ENCODE data around the gene TBL1XR1.

TBL1XR1 gene

DNA sequence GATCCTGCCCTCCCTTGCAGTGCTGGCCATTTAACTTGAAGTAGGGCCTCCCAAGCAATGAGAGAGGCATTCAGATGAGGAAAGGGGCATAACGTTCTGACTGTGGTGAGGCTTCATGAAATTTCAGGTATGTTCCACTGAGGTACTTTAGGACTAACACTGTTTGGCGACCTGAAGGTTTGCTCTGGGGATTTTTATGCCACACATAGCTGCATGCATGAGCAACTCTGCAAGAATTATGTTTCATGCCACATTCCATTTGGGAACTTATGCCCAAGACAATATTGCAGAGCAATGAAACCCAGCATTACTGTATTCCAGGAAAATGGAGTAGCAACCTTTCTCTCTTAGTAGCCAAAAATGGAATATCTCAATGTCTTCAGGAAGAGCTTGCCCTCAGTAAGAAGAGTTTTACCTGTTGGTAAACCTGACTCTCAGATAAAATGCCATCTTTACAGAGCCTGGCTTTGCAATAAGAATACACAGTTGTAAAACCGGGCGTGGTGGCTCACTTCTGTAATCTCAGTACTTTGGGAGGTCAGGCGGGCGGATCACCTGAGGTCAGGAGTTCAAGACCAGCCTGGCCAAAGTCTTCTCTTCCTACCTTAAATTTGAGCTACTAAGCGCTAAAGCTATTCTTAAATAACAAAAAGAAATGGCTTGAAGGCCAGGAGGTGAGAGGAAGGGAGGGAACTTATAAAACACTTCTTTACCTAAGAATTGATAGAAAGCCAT is 16.7 kb upstream of the TBL1XR1 start:
- TF ChIP-seq GATA2 (IDR thresholded peaks at IDR 0.05; ENCODE audit: low read depth, low read length) (no peak), GATA3 (IDR thresholded peaks at IDR 0.05; ENCODE audit: low read depth, low read length) (no peak)

DNA sequence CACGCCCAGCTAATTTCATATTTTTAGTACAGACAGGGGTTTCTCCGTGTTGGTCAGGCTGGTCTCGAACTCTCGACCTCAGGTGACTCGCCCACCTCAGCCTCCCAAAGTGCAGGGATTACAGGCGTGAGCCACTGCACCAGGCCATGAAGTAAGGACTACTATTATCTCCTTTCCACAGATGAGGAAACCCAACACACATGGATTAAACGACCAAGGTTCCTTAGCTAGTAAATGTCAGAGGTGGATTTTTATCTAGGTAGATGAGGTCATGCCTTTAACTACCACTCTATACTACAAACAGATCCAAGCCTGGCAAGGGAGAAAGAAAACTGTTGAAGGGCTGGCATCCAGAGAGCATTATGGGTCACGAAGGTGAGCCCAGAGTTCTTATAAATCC is 15.5 kb upstream of the TBL1XR1 start:
- no peak for TF ChIP-seq GATA3 (IDR thresholded peaks at IDR 0.05; ENCODE audit: low read depth, low read length)
- no peak for TF ChIP-seq GATA2 (IDR thresholded peaks at IDR 0.05; ENCODE audit: low read depth, low read length)

DNA sequence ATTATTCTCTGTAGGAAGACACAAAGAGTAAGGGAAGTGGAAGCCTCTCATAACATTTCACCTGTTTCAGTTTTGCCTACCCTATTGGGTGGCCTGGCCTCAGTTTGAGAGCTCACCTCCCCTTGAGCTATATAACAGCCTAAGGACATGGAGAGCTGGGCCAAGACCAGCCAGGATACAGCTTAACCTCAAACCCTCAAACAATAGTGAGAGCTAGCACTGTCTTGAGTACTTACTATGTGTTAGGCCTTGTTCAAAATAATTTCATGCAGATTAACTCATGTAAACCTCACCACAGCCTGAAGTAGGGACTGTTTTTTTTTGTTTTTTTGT is 15.0 kb upstream of the TBL1XR1 start:
- TF ChIP-seq GATA2 (IDR thresholded peaks at IDR 0.05; ENCODE audit: low read depth, low read length) (no peak), GATA3 (IDR thresholded peaks at IDR 0.05; ENCODE audit: low read depth, low read length) (no peak)

DNA sequence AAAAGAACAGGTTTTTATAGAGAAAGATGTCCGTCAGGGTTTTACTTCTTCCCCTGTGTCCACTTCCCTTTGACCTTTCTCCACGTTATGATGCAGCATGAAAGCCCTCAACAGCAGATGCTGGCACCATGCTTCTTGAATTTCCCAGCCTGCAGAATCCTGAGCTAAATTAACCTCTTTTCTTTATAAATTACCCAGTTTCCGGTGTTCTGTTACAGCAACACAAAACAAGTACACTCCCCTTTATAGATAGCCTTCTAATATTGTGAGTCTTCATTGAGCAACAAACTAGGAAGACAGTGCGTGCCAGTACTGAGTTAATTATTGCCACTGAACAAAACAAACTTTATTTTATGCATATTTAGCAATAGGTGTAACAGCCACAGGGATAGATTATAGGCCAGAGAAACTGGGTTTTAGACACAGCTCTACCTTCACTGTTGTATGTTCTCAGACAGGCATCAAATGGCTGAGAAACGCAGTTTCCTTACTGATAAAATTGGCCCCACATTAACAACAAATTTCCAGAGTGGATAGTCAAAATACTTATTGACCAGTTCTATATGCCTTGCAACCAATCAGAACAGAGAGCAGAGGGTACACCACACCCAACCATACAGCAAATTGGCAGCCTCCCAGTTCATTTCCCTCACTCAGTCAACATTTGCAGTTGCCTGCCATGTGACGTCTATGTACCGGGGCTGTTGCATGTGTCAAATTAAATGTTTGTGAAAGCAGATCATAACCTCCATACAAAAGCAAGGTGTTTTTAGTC is 14.4 kb upstream of the TBL1XR1 start:
- TF ChIP-seq GATA3 (IDR thresholded peaks at IDR 0.05; ENCODE audit: low read depth, low read length) (no peak), GATA2 (IDR thresholded peaks at IDR 0.05; ENCODE audit: low read depth, low read length) (no peak)

DNA sequence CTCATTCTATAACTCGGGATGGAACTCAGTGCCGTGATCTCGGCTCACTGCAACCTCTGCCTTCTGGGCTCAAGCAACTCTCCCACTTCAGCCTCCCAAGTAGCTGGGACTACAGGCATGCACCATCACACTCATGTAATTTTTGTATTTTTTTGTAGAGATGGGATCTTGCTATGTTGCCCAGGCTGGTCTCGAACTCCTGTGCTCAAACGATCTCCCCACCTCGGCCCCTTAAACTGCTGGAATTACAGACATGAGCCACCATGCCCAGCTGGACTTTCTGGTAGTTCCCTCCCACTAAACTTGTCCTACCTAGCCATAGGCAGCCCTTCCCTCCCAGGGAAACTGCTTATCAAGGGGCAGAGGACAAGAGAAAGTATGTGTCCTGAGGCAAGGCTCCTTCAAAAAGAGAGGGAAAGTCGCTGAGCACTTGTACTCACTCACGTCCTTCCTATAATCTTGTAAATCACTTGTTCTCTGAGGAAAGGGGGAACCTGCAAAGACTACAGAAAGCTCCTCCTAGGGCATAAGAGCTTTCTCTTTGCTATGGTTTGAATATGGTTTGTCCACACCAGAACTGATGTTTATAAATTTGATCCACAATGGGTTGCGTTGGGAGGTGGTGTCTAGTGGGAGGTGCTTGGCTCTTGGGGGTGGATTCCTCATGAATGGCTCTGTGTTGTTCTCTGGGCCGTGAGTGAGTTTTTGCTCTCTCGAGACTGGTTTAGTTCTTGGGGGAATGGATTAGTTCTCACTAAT is 13.6 kb upstream of the TBL1XR1 start:
- no peak for TF ChIP-seq GATA2 (IDR thresholded peaks at IDR 0.05; ENCODE audit: low read depth, low read length)
- TF ChIP-seq GATA3 (IDR thresholded peaks at IDR 0.05; ENCODE audit: low read depth, low read length) = no peak

DNA sequence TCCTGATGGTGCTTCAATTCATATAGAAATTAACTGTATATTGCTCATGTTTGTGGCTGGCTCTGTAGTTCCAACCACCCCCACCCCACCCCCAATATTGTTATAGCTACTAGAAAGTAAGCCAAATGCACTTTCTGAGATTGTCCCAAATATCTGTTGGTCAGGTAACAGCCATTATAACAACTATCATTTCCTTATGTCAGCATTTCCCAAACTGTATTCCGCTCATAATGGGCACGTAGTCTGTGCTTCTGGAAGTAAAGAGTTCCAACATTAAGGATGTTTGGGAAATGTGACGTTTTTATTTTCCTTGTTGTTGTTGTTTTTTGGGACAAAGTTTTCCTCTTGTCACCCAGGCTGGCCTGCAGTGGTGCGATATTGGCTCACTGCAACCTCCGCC is 12.2 kb upstream of the TBL1XR1 start:
- TF ChIP-seq GATA2 (IDR thresholded peaks at IDR 0.05; ENCODE audit: low read depth, low read length) = no peak
- no peak for TF ChIP-seq GATA3 (IDR thresholded peaks at IDR 0.05; ENCODE audit: low read depth, low read length)

DNA sequence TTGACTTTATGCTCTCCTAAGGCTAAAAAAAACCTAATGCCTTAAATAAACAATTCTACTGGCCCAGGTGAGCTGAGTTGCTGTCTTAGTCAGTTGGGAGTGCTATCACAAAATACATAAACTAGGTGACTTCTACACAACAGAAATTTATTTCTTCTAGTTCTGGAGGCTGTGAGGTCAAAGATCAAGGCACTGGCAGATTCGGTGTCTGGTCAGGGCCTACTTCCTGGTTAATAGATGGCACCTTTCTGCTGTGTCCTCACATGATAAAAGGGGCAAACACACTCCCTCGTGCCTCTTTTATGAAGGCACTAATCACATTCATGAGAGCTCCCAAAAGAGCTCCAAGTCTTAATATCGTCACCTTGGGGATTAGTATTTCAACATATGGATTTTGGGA is 11.5 kb upstream of the TBL1XR1 start:
- TF ChIP-seq GATA2 (IDR thresholded peaks at IDR 0.05; ENCODE audit: low read depth, low read length) (no peak), GATA3 (IDR thresholded peaks at IDR 0.05; ENCODE audit: low read depth, low read length) (no peak)

DNA sequence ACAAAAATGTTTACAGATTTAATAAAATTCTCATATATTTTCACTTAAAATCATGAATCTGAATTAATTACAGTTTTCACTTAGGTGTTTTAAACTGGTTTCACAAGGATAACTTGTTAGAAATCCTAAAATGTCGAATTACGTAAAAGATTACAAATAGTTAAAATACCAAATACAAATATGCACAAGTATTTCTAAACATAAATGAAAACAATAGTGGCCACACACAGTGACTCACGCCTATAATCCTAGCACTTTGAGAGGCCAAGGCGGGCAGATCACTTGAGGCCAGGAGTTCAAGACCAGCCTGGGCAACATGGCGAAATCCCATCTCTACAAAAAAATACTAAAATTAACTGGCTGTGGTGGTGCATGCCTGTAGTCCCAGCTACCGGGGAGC is 10.9 kb upstream of the TBL1XR1 start:
- TF ChIP-seq GATA3 (IDR thresholded peaks at IDR 0.05; ENCODE audit: low read depth, low read length) (no peak), GATA2 (IDR thresholded peaks at IDR 0.05; ENCODE audit: low read depth, low read length) (no peak)

DNA sequence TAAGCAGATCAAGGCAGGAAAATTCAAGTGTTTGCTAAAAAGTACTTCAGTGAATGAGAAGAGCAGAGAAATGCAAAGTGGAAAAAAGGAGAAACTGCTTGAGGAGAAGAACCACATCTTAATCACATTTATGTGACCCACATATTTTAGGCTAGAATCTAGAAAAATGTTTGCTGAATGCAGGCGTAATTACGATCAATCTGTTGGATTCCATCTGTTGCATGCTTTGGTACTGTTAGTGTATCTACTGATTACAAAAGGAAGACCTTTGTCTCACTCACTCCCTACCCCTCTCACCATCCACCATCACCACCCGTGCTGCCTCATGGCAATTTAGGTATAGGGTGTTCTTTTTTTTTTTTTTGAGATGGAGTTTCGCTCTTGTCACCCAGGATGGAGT is 9.7 kb upstream of the TBL1XR1 start:
- no peak for TF ChIP-seq GATA2 (IDR thresholded peaks at IDR 0.05; ENCODE audit: low read depth, low read length)
- TF ChIP-seq GATA3 (IDR thresholded peaks at IDR 0.05; ENCODE audit: low read depth, low read length) = no peak

DNA sequence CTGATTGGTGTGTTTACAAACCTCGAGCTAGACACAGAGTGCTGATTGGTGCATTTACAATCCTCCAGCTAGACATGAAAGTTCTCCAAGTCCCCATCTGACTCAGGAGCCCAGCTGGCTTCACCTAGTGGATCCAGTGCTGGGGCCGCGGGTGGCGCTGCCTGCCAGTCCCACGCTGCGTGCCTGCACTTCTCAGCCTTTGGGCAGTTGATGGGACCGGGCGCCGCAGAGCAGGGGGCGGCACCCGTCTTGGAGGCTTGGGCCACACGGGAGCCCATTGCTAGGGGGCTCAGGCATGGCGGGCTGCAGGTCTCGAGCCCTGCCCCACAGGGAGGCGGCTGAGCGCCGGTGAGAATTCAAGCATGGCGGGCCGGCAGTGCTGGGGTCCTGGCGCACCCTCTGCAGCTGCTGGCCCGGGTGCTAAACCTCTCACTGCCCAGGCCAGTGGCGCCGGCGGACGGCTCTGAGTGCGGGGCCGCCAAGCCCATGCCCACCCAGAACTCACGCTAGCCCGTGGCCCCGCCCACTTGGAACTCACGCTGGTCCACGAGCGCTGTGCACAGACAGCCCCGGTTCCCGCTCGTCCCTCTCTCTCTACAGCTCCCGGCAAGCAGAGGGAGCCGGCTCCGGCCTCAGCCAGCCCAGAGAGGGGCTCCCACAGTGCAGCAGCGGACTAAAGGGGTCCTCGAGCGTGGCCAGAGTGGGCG is 6.6 kb upstream of the TBL1XR1 start:
- TF ChIP-seq GATA3 (IDR thresholded peaks at IDR 0.05; ENCODE audit: low read depth, low read length) (no peak), GATA2 (IDR thresholded peaks at IDR 0.05; ENCODE audit: low read depth, low read length) (no peak)

DNA sequence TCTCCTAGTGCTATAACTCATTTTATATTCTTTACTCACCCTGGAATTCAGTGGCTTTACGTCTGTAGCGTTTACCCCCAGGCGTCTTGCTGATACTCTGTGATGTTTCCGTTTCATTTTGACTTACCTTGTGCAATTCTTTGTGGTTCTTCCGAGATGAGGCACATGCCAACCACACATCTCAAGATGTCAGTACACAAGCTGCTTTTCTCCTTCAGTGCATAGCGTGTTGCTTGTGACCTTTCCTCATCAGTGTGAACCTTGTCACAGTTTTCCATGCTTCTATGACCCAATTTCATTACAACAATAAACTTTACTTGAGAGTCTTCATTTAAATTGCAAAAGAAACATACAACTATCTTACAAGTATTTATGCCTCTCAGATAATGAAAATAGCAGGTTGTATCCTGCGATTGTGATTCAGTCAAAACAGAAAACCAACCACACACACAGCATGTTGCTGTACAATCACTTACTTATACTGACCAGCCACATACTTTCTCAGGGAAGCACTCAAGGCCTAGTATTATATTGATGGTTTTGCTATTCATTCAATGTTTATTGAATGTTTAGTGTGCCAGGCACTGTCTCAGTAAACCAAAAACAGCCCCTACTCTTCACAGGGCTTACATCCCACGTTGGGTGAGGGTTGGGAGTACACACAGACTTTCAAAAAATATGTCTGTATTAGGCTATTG is 4.6 kb upstream of the TBL1XR1 start:
- TF ChIP-seq GATA2 (IDR thresholded peaks at IDR 0.05; ENCODE audit: low read depth, low read length) = no peak
- TF ChIP-seq GATA3 (IDR thresholded peaks at IDR 0.05; ENCODE audit: low read depth, low read length) = no peak

DNA sequence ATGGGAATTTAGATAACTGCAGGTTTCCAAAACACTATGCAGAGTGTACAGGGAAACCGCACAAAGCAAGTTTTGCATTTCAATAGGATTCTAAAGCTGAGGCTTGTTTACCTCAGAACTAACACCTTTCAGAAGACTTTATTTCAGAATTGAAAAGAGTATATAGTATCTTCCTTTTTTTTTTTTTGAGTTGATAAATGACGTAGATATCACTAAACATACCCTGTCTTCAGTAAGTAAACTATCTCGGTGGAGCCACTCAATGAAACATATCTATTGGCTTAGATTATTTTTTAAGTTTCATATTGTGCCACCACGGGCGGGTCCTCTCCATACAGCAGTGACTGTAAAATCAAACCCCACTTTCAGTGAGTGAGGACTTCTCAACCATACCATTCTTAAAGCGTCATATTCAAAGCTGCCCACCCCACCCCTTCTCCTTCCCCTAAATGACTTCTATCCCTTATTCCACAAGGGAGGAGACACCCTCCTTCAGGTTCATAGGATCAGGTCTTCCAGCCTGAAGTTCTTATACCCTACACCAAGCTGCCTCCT is 2.0 kb upstream of the TBL1XR1 start:
- TF ChIP-seq GATA2 (IDR thresholded peaks at IDR 0.05; ENCODE audit: low read depth, low read length) = no peak
- TF ChIP-seq GATA3 (IDR thresholded peaks at IDR 0.05; ENCODE audit: low read depth, low read length) = no peak

DNA sequence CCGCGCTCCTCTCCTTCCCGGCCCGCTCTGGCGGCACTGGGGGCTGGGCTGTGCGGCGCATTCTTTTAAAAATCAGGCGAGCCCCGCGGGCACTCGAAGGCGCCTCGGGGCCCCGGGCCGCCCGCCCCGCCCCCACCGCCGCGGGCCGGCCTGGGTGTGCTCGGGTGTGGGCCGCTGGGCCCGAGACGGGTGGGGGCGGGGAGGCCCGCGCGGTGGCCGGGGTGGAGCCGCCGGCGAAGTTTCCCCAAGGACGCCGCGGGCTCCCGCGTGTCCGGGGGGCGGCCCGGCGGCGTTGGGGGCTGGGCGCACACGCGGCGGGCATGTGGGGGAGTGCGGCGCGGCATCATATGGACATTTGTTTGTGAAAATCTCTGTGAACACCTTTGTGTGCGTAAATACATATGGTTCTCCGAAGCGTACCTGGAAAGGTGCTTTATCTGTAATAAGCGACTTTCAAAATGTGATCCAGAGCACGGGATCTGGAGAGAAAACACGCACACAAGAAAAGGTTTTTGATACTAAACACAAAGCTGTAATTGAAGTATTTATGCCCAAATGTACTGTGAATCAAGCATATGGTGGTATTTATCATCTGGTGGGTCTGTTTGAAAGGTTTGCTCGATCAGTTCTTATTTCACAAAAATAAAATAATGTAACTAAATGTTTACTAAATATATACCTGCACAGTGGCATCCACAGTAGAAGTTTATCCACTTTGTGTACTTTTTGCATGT is 612 bp upstream of the TBL1XR1 start:
- TF ChIP-seq GATA2 (IDR thresholded peaks at IDR 0.05; ENCODE audit: low read depth, low read length) = no peak
- no peak for TF ChIP-seq GATA3 (IDR thresholded peaks at IDR 0.05; ENCODE audit: low read depth, low read length)

All from SH-SY5Y (cell line).